GM06990 (cell line): Measurements from ENCODE around the gene EPS15.
"Not testable (repeated sequence)": the region's sequence is repeated elsewhere in the genome, so short reads cannot be mapped to it uniquely, and the experiment has no call there.

Experiments
- DNase-seq: peaks from one replicate; pipeline ENCODE4 v3.0.0-alpha.2; 2011; ENCODE audit not compliant: insufficient read length; ENCODE audit errors: extremely low read depth
- H3K27me3 ChIP-seq: replicated peaks from 2 replicates; pipeline ENCODE4 v1.6.0; 2011; ENCODE audit warnings: low read length; ENCODE audit not compliant: control insufficient read depth, insufficient read depth
- H3K36me3 ChIP-seq: 2 replicates; pipeline ENCODE4 v1.5.1; 2011; ENCODE audit warnings: low read length; ENCODE audit not compliant: control insufficient read depth, insufficient read depth
- H3K4me3 ChIP-seq: replicated peaks from 2 replicates; pipeline ENCODE4 v1.5.1; 2011; ENCODE audit warnings: low read depth, mild to moderate bottlenecking, control low read depth, low read length
- CTCF ChIP-seq: IDR thresholded peaks from 2 replicates; pipeline ENCODE4 v1.5.1; 2011; ENCODE audit warnings: low read length, control low read depth, mild to moderate bottlenecking, inconsistent platforms; ENCODE audit not compliant: insufficient read depth, poor library complexity, severe bottlenecking

The EPS15 gene

DNA sequence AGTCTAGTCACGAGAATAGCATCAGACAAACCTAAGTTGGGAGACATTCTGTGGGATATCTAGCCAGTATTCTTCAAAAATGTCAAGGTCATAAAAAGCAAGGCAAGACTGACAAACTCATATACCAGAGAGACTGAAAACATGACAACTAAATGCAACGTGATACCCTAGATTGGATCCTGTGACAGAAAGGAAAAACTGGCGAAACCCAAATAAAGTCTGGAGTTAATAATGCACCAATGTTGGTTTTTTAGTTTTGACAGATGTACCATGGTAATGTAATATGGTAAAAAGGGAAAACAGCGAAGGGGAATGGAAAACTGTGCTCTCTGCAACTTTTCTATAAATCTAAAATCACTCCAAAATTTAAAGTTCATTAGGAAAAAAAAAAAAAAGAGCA, 64.5 kb downstream of the EPS15 start:
- DNase-seq, result no peak
- no peak overlapping the region for H3K4me3 ChIP-seq
- no peaks in the 10 kb centered on the region for H3K27me3 ChIP-seq
- peaks cover 5% of the 10 kb centered on the region; the same call in 1 of the 2 replicates for H3K36me3 ChIP-seq
- TF ChIP-seq CTCF, result no peak

GRCh38 chr1:51453010-51453409, 66.1 kb downstream of the EPS15 start:
- no peak overlapping the region for H3K4me3 ChIP-seq
- peaks cover 5% of the 10 kb centered on the region; the same call in 1 of the 2 replicates for H3K36me3 ChIP-seq
- DNase-seq, result no peak
- no peak for TF ChIP-seq CTCF
- H3K27me3 ChIP-seq, result no peaks in the 10 kb centered on the region

- H3K4me3 ChIP-seq, H3K27me3 ChIP-seq, DNase-seq, H3K36me3 ChIP-seq: not testable (repeated sequence)
Measured at GRCh38 chr1:51448844-51449454, 70.1 kb downstream of the EPS15 start.

DNA sequence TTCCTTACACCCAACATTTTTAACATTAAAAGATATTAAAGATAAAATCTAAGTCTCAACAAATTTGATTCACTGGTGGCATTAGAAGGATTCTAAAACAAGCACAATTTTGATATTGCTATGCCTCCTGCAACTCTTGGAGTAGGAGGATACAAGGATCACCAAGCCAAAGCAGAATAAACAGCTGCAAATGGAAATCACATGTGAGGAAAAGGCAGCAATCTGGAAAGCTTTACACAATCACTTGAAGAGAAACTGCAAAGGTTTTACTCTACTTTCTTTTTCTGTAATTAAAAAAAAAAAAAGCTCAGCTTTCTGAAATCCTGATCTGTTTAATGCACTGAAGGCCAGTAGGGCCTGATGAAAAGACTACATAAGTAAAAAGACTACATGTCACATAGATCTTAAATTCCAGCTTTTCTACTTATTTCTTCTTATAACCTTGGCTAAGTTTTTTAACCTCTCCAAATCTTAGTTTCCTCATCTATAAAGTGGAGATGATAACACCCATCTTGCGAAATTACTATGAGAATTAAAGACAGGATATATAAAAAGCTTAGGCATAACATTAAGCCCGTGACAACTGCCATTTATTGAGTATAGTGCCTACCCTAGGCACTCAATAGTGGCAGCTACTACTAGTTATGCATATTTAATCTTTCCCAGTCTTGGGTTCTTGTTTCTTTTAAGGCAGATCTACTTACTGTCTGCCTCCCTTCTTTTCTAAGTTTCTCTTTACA, 73.5 kb downstream of the EPS15 start:
- TF ChIP-seq CTCF, result no peak
- no peak for DNase-seq
- H3K36me3 ChIP-seq, result peaks cover 2% of the 10 kb centered on the region; the same call in 1 of the 2 replicates
- H3K27me3 ChIP-seq, result no peaks in the 10 kb centered on the region
- no peak overlapping the region for H3K4me3 ChIP-seq

GRCh38 chr1:51444534-51445192, 74.4 kb downstream of the EPS15 start:
- H3K27me3 ChIP-seq, result no peaks in the 10 kb centered on the region
- no peak for DNase-seq
- H3K36me3 ChIP-seq, result peaks cover under 1% of the 10 kb centered on the region; the same call in 1 of the 2 replicates
- no peak overlapping the region for H3K4me3 ChIP-seq
- TF ChIP-seq CTCF, result no peak

- no peak for TF ChIP-seq CTCF
- Histone ChIP-seq H3K4me3 (no peak overlapping the region), H3K36me3 (no peaks in the 10 kb centered on the region; the same call in 1 of the 2 replicates), H3K27me3 (no peaks in the 10 kb centered on the region)
- DNase-seq, result peak; percentile 21
Measured at GRCh38 chr1:51444096-51444495, 75.0 kb downstream of the EPS15 start.
